Dedifferentiated amniotic fluid mesenchymal stem cell (primary cell): ENCODE measurements around the gene MBD3L2.
"Not testable (repeated sequence)": the region's sequence is repeated elsewhere in the genome, so short reads cannot be mapped to it uniquely, and the experiment has no call there.

Experiments
- DNase-seq: peaks from one replicate; pipeline ENCODE4 v3.0.0-alpha.2; 2016; ENCODE audit errors: extremely low spot score

MBD3L2 gene

DNA sequence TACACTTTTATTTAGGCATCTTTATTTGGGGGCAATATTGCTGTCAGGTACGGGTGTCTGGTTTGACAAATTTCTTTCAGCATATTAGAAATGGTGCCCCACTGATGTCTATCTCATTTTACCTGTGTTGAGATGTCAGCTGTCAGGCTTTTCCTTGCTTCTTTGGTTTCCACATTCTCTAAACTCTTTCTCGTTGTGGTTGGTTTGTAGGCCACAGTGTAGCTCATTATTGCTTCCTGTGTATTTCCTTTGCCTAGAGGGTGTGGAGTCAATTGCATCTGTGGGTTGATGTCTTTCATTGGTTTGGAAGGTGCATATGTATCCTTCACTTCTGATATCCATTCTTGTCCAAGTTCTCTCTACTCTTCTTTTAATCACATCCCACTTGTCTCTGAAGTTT is 10.9 kb downstream of the MBD3L2 start:
- DNase-seq, result not testable (repeated sequence)

DNA sequence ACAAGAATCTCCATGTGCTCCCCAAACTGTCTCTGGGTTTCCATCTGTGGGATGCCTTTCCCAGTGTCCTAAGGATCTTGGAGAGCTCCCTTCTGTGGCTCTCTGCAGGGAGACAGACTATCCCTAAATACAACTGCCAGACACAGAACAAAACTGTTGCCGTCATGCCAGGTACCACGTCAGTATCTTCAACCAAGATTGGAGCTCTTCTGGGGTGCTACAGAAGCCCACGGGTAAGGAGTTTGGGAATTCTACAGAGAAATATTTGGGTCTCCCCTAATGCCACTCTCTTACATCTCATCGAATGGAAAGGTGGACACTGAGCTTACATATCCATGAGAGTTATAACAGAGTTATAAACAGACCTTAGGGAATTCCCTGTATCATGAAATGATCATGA is 14.2 kb downstream of the MBD3L2 start:
- DNase-seq, result no peak

DNA sequence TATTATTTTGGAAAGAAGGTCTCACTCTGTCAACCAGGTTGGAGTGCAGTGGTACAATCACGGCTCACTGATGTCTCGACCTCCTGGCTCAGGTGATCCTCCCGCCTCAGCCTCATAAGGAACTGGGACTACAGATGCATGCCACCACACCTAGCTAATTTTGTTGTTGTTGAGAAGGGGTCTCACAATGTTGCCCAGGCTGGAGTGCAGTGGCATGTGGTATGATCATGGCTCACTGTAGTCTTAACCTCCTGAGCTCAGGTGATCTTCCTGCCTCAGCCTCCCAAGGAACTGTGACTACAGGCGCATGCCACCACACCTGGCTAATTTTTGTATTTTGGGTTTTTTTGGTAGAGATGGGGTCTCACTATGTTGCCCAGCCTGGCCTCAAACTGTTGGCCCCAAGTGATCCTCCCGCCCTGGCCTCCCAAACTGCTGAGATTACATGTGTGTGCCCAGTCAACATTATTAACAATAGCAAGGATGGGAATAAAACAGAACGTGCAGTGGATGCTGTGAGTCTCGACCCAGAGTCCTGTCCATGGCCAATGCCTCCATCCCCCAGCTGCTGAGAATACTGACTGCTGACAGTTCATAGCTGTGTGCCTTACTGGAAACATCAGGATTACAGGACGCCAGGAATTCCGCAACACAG is 14.8 kb downstream of the MBD3L2 start:
- no peak for DNase-seq

DNA sequence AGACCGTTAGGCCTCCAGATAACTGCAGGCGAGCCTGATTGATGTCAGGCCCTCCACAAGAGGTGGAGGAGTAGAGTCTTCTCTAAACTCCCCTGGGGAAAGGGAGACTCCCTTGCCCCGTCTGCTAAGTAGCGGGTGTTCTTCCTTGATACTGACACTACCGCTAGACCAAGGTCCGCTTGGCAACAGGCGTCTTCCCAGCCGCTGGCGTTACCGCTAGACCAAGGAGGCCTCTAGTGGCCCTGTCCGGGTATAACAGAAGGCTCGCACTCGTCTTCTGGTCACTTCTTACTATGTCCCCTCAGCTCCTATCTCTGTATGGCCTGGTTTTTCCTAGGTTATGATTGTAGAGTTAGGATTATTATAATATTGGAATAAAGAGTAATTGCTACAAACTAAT is 18.0 kb downstream of the MBD3L2 start:
- DNase-seq, result not testable (repeated sequence)

DNA sequence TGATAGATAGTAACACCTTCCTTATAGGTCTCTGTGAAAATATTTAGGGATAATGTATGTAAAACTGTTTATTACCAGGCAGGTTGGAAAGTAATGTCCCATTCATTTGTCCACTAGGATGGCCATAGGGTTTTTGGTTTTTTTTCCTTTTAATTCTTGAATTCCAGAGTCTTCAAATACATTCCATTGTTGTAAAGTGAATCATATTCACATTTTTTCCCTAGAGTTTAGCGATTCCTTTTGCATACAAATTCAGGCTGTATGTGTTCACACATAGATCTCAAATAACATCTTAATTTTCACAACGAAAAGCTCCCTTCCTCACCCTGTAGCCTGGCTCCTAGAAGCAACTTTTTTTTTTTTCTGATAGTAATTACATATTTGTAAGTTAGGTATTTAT is 18.6 kb downstream of the MBD3L2 start:
- peak; percentile 61 for DNase-seq

DNA sequence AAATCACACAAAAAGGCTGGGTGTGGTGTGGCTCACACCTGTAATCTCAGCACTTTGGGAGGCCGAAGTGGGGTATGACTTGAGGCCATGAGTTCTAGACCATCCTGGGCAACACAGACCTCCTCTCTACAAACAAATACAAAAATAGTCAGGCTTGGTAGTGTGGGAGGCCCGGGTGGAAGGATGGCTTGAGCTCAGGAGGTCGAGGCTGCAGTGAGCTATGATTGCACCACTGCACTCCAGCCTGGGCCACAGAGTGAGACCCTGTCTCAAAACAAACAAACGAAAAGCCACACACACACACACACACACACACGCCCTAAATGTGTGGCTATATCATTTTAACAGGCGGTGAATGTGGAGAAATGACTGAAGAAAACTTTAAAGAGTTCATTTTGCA is 19.5 kb downstream of the MBD3L2 start:
- no peak for DNase-seq

DNA sequence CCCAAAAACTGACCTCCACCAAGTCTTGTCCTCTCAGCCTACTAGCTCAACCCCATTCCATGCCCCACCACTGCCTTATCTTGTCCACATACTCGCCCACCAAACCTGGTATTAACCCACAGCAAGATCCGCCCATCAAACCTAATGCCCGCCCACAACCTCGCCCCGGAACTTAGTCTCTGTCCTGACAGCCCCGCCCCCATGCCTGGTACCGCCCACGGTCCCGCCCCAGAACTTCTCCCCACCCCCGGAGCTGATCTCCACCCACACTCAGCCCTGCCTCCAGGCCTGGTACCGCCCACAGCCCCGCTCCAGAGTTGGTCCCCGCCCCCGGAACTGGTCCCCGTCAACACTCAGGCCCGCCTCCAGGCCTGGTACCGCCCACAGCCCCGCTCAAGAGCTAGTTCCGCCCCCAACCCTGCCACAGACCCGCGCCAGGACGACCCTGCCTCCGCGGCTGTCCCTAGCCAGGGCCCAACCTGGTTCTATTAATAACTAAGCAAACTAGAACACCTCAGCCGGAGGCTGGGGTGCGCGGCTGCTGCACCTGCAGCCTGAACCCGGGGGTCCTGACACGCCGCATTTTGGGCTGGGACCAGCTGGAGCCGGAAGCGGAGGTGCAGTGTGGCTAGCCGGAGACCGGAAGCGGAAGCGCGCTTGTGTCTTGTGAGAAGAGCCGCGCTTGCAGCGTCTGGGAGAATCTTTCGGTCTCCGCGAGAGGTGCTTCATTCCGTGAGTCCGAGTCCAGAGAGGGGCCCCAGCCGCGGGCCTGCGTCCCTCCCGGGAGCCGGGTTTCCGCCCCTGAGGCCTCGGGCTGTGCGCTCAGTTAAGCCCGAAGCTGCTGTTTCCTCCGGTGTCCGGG is 20.2 kb downstream of the MBD3L2 start, which contains the start of gene ZNF557:
Gene ZNF557 (plus strand): TSS at position 662 of the 862 bp plus-strand sequence. CDS start 5,372 bp downstream, outside the sequence.
- DNase-seq, result peak; percentile 97

DNA sequence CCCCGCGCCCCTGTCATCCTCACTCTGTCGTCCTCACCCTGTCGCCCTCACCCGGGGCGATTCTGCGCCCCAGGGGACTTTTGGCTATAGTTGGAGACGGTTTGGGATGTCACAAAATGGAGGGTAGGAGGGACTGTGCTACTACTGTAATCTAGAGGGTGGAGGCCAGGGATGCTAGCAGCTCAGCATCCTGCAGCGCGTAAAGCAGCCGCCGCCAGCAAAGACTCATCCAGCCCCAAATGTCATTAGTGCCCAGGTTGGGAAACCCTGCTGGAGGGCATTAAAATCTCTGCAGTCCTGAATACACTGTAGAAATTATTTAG is 20.7 kb downstream of the MBD3L2 start:
- DNase-seq, result no peak

DNA sequence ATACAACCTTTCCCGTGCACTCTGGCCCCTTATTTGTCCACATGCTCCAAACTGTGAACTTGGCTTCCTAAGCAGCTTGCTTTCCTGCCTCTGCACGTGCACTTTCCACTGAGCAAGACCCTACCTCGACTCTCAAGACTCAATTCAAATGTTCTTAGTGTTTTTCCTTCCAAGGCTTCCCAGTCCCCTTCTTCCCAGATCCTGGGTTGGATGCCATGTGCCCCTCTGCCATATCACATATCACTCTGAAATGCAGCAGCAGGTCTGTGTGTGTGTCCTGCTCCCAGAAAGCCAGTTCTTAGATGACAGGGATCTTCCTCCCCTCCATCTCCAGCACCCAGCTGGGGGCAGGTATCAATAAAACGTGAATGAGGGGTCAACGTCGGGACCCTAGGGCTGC is 23.4 kb downstream of the MBD3L2 start:
- DNase-seq, result no peak

DNA sequence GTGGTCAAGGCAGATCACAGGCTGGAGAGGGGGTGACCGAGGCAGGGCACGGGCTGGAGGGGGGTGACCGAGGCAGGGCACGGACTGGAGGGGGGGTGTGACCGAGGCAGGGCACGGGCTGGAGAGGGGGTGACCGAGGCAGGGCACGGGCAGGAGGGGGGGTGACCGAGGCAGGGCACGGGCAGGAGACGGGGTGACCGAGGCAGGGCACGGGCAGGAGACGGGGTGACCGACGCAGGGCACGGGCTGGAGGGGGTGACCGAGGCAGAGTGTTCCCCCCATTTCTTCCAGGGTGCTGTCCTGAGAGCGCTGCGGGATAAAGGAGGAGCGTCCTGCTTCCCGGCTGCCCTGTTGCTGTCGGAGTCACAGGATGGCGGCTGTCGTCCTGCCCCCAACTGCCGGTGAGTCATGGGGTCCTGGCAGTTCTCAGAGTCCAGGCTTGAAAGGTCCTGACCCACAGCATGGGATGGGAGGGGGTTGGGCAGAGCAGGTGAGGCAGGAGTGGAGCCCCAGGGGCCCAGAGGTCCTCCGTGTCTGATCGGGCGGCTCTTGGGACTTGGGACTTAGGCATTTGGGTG is 25.7 kb downstream of the MBD3L2 start:
- DNase-seq, result no peak

DNA sequence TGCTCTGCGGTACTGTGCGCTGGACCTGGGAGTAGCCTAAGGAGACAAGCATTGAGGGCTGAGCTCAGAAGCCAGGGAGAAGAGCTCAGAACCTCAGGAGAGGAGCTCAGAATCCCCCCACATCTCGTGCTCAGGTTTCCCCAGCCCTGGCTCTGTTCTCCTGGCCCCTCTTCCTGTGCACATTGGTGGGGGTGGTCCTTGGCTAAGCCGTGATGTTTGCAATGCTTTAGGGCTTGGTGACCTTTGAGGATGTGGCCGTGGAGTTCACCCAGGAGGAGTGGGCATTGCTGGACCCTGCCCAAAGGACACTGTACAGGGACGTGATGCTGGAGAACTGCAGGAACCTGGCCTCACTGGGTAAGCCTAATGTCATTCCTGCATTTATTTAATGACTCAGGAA is 27.0 kb downstream of the MBD3L2 start:
- DNase-seq, result no peak

DNA sequence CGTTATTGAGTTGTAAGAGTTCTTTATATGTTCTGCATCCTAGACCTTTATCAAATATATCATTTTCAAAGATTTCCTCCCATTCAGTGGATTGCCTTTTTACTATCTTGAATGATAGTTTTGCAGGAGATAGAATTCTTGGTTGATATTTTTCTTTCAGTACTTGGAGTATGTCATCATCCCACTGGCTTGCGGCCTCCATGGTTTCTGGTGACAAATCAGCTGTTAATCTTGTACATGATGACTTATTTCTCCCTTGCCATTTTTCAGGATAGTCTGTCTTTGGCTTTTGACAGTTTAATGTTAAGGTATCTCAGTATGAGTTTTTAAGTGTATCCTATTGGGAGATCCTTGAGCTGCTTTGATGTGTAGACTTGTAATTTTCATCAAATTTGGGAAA is 28.9 kb downstream of the MBD3L2 start:
- no peak for DNase-seq

DNA sequence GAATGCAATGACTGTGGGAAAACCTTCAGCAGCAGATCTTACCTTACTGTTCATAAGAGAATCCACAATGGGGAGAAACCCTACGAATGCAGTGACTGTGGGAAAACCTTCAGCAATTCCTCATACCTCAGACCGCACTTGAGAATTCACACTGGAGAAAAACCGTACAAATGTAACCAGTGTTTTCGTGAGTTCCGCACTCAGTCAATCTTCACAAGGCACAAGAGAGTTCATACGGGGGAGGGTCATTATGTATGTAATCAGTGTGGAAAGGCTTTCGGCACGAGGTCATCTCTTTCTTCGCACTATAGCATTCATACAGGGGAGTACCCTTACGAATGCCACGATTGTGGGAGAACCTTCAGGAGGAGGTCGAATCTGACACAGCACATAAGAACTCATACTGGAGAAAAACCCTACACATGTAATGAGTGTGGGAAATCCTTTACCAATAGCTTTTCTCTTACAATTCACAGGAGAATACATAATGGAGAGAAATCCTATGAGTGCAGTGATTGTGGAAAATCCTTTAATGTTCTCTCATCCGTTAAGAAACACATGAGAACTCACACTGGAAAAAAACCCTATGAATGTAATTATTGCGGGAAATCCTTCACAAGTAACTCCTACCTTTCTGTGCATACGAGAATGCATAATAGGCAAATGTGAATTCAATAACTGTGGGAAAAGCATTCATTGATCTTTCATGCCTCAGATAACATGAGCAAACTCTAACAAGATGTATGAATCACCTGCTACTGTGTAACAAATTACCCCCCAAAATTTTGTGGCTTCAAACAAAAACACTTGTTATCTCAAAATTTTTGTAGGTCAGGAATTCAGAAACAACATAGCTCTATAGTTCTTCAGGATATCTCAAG is 34.2 kb downstream of the MBD3L2 start:
- no peak for DNase-seq

DNA sequence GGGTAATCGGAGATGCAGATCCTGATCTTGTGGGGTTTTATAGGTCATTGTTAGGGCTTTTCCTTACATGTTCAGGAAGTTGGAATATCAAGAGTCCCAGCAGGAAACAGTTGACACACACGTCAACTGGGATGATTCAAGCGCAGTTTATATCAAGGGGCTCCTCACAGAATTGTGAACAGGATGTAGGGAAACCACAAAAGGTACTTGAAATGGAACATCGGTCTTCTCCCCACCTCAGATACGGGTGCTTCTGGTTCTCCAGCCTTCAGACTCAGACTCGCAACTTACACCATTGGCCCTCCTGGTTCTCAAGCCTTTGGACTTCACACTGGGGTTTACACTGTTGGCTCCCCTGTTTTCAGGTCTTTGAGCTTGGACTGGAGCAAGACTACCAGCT is 39.9 kb downstream of the MBD3L2 start:
- no peak for DNase-seq

DNA sequence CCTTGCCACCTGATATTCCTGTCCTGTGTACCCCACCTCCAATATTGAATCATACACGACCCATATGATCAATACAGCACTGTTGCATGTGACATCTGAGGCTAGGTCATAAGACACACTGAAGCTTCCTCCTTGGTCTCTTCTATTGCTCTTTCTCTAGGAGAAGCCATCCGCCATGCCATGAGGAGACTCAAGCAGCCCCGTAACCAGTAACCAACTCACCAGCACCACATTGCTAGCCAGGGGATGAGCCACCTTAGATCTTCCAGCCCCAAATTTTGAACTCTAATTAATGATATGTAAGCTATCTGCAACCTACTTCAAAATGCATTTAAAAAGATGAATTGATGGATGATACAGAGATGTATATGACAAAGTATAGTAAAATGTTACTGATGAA is 49.0 kb downstream of the MBD3L2 start:
- DNase-seq, result no peak

DNA sequence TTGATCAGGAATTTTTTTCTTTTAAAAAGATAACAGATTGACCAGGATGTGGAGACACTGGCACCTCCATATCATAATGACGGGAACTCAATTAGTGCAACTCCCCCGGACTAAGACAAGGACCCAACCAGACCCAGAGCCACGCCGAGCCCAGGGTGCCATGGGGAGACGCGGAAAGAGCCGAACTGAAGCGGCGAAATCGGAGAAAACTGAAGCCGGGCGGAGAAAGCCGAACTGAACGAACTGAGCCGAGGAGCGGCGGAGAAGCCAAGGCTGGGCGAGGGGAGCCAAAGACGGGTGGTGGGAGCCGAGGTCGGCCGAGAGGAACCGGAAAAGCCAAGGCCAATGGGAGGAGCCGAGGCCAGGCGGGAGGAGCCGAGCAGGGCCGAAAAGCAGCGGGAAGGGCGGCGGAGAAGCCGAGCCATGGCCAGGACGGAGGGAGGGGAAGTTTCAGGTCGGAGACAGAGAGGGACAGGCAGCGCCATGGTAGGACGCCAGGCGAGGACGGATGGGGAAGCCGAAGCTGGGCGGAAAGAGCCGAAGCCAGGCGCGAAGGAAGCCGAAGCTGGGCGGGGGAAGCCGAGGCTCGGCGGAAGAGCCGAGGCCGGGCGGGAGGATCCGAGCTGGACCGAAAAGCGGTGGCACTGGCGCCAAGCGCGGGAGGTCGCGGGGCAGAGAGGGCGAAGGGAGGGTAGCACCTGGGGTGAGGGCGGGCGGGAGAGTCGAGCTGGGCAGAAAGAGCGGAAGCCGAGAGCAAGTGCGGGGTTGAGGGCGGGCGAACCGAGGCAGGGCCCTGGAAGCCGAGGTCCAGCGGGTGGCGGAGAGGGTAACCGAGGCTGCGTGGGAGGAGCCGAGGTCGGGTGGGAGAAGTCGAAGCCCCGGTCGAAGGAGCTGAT is 49.8 kb downstream of the MBD3L2 start:
- DNase-seq, result peak; percentile 93

DNA sequence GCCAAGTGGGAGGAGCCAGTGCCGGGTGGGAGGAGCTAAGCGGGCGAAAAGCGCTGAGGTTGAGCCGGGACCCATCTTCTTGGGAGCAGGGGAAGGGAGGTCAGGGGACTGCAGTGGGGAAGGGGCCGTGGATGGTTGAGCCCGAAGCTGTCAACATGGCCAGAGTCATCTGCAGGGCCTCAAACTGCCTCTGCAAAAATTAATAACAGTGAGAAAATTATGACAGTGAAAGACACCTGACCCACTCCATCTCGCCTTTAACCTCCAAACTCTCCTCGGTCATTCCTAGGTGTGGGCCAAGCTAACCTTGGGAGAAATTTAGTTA is 50.4 kb downstream of the MBD3L2 start:
- no peak for DNase-seq
